GM18873 (cell line): ENCODE results near the gene IZUMO4.

Experiments
- ATAC-seq: cut with Tn5 transposase; IDR thresholded peaks from one replicate; pipeline ENCODE4 v1.9.1; 2021; ENCODE audit warnings: mild to moderate bottlenecking, moderate library complexity, moderate number of reproducible peaks; ENCODE audit not compliant: unreplicated experiment, low FRiP score

Gene IZUMO4

GRCh38 chr19:2058570-2059421 lies 37.9 kb upstream of the IZUMO4 start:
- no peak for ATAC-seq

GRCh38 chr19:2059422-2060201 lies 37.1 kb upstream of the IZUMO4 start:
- ATAC-seq: no peak

GRCh38 chr19:2060884-2061494 lies 35.7 kb upstream of the IZUMO4 start:
- ATAC-seq: peak; percentile 13

GRCh38 chr19:2061495-2062388 lies 35.0 kb upstream of the IZUMO4 start:
- ATAC-seq: peak; percentile 75

DNA sequence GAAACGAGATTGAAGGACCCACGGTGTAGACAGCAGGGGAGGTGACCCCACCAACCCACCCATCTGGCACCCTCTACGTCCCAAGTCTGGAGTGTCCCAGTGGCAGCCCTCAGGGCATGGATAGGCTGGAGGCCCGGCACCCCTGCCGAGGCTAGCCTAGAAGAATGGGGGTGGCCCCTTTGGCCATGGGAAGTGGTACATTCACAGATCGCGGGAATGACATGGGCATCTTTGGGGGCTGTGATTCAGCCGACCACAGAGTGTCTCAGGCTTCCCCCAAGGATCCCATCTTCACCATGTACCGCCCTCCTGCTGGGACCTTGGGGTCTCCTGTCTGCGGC lies 34.4 kb upstream of the IZUMO4 start:
- no peak for ATAC-seq

DNA sequence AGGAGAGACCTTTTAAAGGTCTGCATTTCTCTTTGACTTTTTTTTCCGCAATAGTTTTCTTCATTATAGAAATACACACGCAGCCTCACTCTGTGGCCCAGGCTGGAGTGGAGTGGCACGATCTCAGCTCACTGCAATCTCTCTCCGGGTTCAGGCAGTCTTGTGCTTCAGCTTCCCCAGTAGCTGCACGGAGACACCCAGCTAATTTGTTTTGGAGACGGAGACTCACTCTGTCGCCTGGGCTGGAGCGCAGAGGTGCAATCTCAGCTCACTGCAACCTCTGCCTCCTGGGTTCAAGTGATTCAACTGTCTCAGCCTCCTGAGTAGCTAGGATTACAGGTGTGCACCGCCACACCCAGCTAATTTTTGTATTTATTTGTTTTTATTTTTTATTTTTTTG lies 33.9 kb upstream of the IZUMO4 start:
- no peak for ATAC-seq

- ATAC-seq: no peak
Observed at GRCh38 chr19:2063824-2064223, 32.9 kb upstream of the IZUMO4 start.

DNA sequence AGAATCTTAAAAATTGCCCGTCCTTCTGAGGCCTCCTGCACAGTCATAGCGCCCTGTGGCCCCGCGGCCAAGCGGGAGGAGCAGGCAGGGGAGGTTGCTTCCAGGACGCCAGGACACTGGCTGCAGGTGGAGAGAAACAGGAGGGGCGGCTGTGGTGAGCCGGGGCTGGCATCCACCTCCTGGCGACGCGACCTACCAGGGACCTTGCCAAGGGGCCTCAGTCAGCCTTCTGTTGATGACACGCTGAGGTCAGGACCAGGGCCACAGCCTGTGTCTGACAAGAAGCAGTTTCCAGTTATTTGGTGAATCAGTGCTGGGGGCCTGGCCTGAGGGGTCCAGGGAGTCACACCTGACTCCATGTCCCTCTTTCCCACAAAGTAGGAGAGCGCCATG lies 32.3 kb upstream of the IZUMO4 start:
- ATAC-seq: no peak

- ATAC-seq: no peak
Observed at GRCh38 chr19:2064788-2065524, 31.8 kb upstream of the IZUMO4 start.

- no peak for ATAC-seq
Observed at GRCh38 chr19:2070436-2070827, 26.3 kb upstream of the IZUMO4 start.

- ATAC-seq: no peak
Observed at GRCh38 chr19:2070986-2071673, 25.6 kb upstream of the IZUMO4 start.

GRCh38 chr19:2072757-2073551 lies 23.8 kb upstream of the IZUMO4 start:
- ATAC-seq: no peak

GRCh38 chr19:2076526-2076944 lies 20.2 kb upstream of the IZUMO4 start:
- no peak for ATAC-seq

GRCh38 chr19:2077398-2077797 lies 19.3 kb upstream of the IZUMO4 start:
- ATAC-seq: no peak

- no peak for ATAC-seq
Observed at GRCh38 chr19:2077833-2078619, 18.7 kb upstream of the IZUMO4 start.

DNA sequence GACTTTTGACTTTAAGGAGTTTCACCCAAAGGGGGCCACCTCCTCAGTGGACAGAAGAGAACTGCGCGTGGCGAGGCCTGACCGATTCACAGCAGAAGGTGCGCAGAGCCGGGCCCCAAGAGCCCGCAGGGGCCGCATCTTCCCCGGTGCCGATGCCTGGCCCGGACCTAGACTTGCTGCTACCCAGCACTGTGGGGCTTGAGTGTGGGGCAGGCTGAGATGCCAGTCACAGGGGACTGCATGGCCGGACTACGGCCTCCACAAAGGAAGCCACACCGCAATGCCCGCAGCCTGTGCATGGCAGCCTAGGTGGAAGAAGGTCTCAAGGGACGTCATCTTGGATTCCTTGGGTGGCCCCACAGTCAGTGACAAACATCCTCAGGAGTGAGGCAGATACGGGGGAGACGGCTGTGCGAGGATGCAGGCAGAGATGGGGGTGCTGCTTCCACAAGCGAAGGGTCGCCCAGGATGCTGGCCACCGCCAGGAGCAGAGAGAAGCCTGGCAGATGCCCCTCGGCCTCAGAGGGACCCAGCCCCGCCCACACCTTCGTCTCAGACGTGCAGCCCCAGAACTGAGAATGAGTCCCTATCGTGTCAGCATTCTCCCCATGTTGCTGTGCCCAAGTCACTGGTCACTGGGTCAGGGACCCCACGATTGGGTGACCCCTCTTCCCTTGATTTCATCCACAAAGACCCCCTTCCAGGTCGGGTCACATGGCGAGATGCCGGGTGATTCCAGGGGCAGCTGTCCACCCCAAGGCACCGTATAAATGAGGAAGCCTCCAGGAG lies 17.4 kb upstream of the IZUMO4 start:
- no peak for ATAC-seq

DNA sequence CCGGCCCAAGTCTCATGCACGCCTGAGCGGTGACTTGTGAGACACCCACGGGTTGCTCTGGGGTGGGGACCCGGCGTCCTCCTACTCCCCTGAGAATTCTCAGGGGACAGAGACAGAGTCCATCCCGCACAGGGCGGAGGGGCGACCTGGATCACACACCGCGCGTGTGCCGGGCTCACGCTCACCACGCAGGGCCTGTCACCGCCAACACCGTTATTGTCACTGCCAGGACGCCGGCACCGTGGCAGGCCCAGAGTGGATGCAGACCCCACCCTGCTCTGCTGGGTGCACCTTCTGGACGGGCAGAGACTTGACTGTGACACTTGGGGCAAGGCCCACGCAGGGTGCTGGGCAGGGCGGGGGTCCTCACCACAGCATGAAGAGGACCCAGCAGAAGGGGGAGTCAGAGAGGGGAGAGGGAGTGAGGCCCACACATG lies 16.8 kb upstream of the IZUMO4 start:
- ATAC-seq: no peak
